Upper lobe of left lung (tissue), 6 donors: Measurements from ENCODE around the gene GALNT7. TPM values are rescaled to one million over a fixed set of nuclear protein-coding genes. Genes with fewer than 3 reads are reported as not detected.

Experiments used
- ATAC-seq, 2 donors: fragments of 200-7000 bp; cut with Tn5 transposase; one replicate each; pipeline ENCODE4 v1.9.1; 2022; ENCODE audit warnings: mild to moderate bottlenecking in 2 of 2, moderate library complexity in 2 of 2; ENCODE audit not compliant: low FRiP score in 2 of 2
- DNase-seq, 2 donors: peaks; one replicate each; pipeline ENCODE4 v3.0.0-alpha.2; 2019 to 2020
- H3K27ac ChIP-seq, 4 donors: fragments of 200-600 bp; sonication (generic); one replicate each; pipeline ENCODE4 v1.5.1; 2016 to 2019
- H3K27me3 ChIP-seq, 4 donors: fragments of 200-600 bp; sonication (generic); one replicate each; pipeline ENCODE4 v1.5.1; 2017 to 2019
- H3K36me3 ChIP-seq, 4 donors: fragments of 200-600 bp; sonication (generic); one replicate each; pipeline ENCODE4 v1.5.1; 2016 to 2019
- H3K4me1 ChIP-seq, 4 donors: fragments of 200-600 bp; sonication (generic); one replicate each; pipeline ENCODE4 v1.5.1; 2018 to 2019
- H3K4me3 ChIP-seq, 4 donors: fragments of 200-600 bp; sonication (generic); one replicate each; pipeline ENCODE4 v1.5.1; 2017 to 2019; ENCODE audit warnings: mild to moderate bottlenecking in 2 of 4, moderate library complexity in 1 of 4
- H3K9me3 ChIP-seq, 4 donors: fragments of 200-600 bp; sonication (generic); one replicate each; pipeline ENCODE4 v1.5.1; 2018 to 2019
- EP300 ChIP-seq, 4 donors: sonication (generic); formaldehyde crosslinking; IDR thresholded peaks; one replicate each; pipeline ENCODE4 v1.5.1; 2017; ENCODE audit warnings: antibody characterized with exemption in 4 of 4, control low read depth in 2 of 4
- POLR2A ChIP-seq, 4 donors: fragments of 450-650 bp; IDR thresholded peaks; one replicate each; pipeline ENCODE4 v1.5.1; 2016 to 2017; ENCODE audit warnings: antibody characterized with exemption in 4 of 4, mild to moderate bottlenecking in 2 of 4
- POLR2AphosphoS5 ChIP-seq, 2 donors: sonication (generic); formaldehyde crosslinking; IDR thresholded peaks; one replicate each; pipeline ENCODE4 v1.5.1; 2017; ENCODE audit warnings: antibody characterized with exemption in 2 of 2
- WGBS, 2 donors: methylation state at CpG; one replicate each; pipeline ENCODE4 v1.1.5; 2017 to 2018; 5-methylcytosine and 5-hydroxymethylcytosine counted together
- total RNA-seq, 6 donors: library from RNA; depleted of rRNA in 4 of 6; stranded (reverse); fragments of >200 nt in 4 of 6; gene quantifications; one replicate each; pipeline versions ENCODE4 v1.1.0 to v1.2.1, GENCODE V29; 2016 to 2021
- TF ChIP-seq, protein P1 (sequence below), 6 experiments: fragments of 450-650 bp in 4 of 6; fragments of 200-600 bp in 2 of 6; sonication (generic) in 2 of 6; IDR thresholded peaks; one replicate each; pipeline ENCODE4 v1.5.1; 2016 to 2019; ENCODE audit warnings: antibody characterized with exemption in 6 of 6
- donor health status: DM: no; HTN: no; CAD: no; lungs with moderate emphysema.
- donor health status: DM: no; HTN: yes; CAD: no; lungs with severe emphysema.

The GALNT7 gene
- total RNA-seq, 6 donors from 2014 or later = 5.0 to 68.1 (median 20.1) TPM

DNA sequence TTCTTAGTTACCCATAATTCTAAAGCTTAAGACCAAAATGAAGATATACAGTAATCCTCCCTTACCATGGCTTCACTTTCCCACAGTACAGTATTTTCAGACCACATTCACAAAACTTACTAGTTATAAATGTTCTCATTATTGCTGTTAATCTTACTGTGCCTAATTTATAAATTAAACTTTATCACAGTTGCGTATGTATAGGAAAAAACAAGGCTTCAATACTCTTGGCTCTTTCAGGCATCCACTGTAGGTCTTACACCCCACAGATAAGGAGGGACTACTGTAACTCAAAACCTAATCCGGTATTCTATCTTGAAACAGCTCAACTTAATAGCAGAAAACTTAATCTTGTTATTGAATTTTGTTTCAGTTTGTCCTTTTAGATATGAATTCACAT, 162.0 kb downstream of the GALNT7 start:
- Histone ChIP-seq H3K9me3 (no peaks in the 10 kb centered on the region), H3K27me3 (no peaks in the 10 kb centered on the region), H3K27ac (no peak overlapping the region), H3K36me3 (peaks cover 3 to 50% (median 7%) of the 10 kb centered on the region in 4 donors), H3K4me1 (peaks cover 11 to 22% (median 19%) of the 10 kb centered on the region in 4 donors), H3K4me3 (peak overlapping the region in 1 of 4 donors; percentile 93)
- no peak for TF ChIP-seq EP300 (IDR thresholded peaks at IDR 0.05)
- WGBS, 2 donors = 92 to 93% methylated on average over 2 of the region's 2 CpGs
- ATAC-seq (no peak), DNase-seq (no peak)

DNA sequence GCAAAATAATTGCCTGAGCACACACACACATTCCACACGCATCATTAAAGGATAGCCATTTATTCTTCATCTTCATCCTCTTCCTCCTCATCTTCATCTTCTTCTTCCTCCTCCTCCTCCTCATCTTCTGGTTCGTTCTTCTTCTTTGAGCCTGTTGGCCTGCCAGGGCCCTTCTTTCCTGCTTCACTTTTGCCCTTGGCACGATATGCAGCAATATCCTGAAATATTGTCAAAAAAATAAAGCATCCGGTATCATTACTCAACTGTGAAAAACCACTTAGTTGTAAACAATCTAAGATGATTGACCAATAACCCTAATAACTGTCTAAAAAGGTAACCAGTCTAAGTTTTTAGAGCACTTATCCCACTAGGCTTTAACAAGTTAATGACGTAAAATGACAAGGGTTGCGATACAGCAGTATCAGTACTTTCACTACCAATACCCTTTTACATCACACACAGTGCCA, 163.4 kb downstream of the GALNT7 start:
- no peak for DNase-seq

DNA sequence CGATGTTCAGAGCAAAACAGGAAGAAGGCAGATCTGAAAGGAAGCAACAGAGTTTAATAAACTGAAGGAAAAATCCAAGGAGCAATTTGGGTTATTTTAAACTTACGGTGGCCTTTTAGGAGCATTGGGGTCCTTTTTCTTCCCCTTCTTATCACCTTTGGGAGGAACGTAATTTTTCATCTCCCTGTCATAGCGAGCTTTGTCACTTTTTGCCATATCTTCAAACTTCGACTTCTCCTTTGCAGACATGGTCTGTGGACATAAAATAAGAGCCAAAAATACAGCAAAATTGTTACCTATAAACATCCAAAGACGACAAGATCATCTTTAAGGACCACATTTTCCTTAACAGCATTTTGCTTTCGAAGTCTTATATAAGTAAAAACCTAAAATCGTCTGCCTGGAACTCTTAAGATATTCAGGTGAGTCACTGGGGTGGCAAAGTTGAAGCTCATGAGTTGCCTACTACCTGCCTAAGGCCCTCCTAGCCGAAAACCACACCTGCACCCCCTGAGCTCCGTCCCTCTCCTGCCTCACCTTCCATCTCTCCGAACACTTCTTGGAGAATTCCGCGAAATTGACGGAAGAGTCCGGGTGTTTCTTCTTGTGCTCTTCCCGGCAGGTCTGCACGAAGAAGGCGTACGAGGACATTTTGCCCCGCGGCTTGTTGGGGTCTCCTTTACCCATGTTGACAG, 164.5 kb downstream of the GALNT7 start:
- Histone ChIP-seq H3K4me1 (peaks cover 11 to 23% (median 20%) of the 10 kb centered on the region in 4 donors), H3K27me3 (no peaks in the 10 kb centered on the region), H3K4me3 (peak overlapping the region; percentile 91 to 93 (median 92)), H3K9me3 (no peaks in the 10 kb centered on the region), H3K27ac (peak overlapping the region; percentile 94 to 100 (median 98)), H3K36me3 (peaks cover 0 to 39% (median 5%) of the 10 kb centered on the region in 4 donors)
- no peak for TF ChIP-seq POLR2A (IDR thresholded peaks at IDR 0.05)
- TF ChIP-seq EP300 (IDR thresholded peaks at IDR 0.05) = no peak
- no peak for TF ChIP-seq POLR2AphosphoS5 (IDR thresholded peaks at IDR 0.05)
- TF ChIP-seq, protein P1, sequence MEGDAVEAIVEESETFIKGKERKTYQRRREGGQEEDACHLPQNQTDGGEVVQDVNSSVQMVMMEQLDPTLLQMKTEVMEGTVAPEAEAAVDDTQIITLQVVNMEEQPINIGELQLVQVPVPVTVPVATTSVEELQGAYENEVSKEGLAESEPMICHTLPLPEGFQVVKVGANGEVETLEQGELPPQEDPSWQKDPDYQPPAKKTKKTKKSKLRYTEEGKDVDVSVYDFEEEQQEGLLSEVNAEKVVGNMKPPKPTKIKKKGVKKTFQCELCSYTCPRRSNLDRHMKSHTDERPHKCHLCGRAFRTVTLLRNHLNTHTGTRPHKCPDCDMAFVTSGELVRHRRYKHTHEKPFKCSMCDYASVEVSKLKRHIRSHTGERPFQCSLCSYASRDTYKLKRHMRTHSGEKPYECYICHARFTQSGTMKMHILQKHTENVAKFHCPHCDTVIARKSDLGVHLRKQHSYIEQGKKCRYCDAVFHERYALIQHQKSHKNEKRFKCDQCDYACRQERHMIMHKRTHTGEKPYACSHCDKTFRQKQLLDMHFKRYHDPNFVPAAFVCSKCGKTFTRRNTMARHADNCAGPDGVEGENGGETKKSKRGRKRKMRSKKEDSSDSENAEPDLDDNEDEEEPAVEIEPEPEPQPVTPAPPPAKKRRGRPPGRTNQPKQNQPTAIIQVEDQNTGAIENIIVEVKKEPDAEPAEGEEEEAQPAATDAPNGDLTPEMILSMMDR (IDR thresholded peaks at IDR 0.05) = no peak
- no peak for DNase-seq
- WGBS, 2 donors = 6 to 7% methylated on average over 19 to 21 of the region's 21 CpGs
- no peak for ATAC-seq

More for the DNA sequence above, 163.4 kb downstream of the GALNT7 start:
- H3K27ac ChIP-seq = peak overlapping the region; percentile 94 to 100 (median 98)
- ATAC-seq = no peak
- peaks cover 11 to 23% (median 20%) of the 10 kb centered on the region in 4 donors for H3K4me1 ChIP-seq
- WGBS, 2 donors = 32 to 38% methylated on average over 6 of the region's 6 CpGs
- H3K36me3 ChIP-seq = peaks cover 0 to 42% (median 5%) of the 10 kb centered on the region in 4 donors
- no peaks in the 10 kb centered on the region for H3K9me3 ChIP-seq
- no peaks in the 10 kb centered on the region for H3K27me3 ChIP-seq
- peak overlapping the region in 3 of 4 donors; percentile 91 to 93 (median 92) for H3K4me3 ChIP-seq
- TF ChIP-seq POLR2AphosphoS5 (IDR thresholded peaks at IDR 0.05) (peak in 1 of 2 donors; percentile 16), EP300 (IDR thresholded peaks at IDR 0.05) (no peak)

DNA sequence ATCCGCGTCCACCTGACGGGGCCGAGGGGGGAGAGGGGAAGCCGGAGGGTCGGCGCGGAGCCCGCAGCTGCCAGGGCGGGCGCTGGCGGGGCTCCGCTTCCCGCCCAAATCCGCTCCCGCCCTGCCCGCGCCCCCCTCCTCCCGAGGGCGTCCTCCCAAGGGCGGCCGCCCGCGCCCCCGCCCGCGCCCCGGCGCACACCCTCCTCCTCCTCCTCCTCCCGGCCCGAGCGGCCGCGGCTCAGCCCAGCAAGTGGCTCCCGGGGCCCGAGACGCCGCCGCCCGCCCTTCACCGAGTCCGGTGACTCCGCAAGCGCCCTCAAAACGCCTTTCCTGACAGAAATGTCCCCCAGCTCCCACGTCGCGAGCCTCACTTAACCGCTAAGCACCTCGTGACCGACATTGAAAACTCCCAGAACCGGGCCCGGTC, 165.1 kb downstream of the GALNT7 start:
- H3K4me3 ChIP-seq = peak overlapping the region; percentile 91 to 93 (median 92)
- H3K36me3 ChIP-seq = peaks cover 0 to 34% (median 3%) of the 10 kb centered on the region in 4 donors
- H3K9me3 ChIP-seq = no peaks in the 10 kb centered on the region
- H3K27me3 ChIP-seq = no peaks in the 10 kb centered on the region
- peak overlapping the region; percentile 94 to 100 (median 98) for H3K27ac ChIP-seq
- peak; percentile 19 to 66 for ATAC-seq
- TF ChIP-seq POLR2A (IDR thresholded peaks at IDR 0.05) = no peak
- no peak for TF ChIP-seq EP300 (IDR thresholded peaks at IDR 0.05)
- TF ChIP-seq POLR2AphosphoS5 (IDR thresholded peaks at IDR 0.05) = no peak
- H3K4me1 ChIP-seq = peaks cover 11 to 23% (median 20%) of the 10 kb centered on the region in 4 donors
- 0 to 1% methylated on average over 4 to 18 of the region's 53 CpGs for WGBS, 2 donors
- peak; percentile 63 to 94 for DNase-seq

DNA sequence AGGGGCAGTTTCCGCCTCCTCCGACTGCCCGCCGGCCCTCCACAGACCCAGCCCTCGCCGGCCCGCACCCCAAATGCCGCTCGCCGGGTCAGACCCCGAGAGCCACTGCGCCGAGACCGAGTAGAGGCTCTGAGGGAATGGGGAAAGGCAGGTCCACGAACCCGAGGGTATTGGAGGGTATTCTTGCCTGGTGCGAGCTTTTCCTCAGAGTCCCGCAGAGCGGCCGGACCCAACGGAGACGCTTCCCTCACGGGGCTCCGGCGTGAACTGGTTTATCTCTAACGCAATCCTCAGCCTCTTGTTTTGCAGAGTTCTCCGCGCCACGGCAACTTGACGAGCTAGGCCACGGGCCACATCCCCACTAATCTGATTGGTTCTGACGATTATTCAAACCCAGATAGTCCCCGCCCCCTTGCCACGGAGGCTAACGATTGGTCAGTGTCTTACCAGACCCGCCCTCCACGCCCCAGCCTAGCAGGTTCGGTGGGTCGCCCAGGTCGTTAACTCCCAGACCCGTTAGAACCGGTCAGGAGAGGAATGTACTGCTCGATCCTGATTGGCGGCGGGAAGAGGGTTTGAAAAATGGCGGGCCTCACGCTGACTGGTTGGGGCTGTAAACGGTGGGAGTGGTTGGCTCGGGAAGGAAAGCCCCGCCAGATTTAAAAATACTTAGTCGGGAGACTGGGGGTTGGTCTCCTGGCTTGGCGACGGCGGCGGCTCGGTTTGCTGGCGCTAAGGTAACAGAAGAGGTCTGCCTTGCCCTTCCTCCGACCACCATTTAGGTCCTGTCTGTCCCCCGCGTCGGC, 165.7 kb downstream of the GALNT7 start, which contains the start of gene HMGB2:
Gene HMGB2 (minus strand): TSS at position 274 of the 806 bp plus-strand sequence. CDS start 709 bp downstream, outside the sequence.
- peak within 1 kb of the TSS; percentile 94 to 100 (median 98) for H3K27ac ChIP-seq

More for the DNA sequence above, 165.7 kb downstream of the GALNT7 start, which contains the start of gene HMGB2:
- no peaks in the 10 kb centered on the region for H3K27me3 ChIP-seq
- no peaks in the 10 kb centered on the region for H3K9me3 ChIP-seq
- TF ChIP-seq POLR2AphosphoS5 (IDR thresholded peaks at IDR 0.05) (peak; percentile 93 to 98), EP300 (IDR thresholded peaks at IDR 0.05) (peak in 1 of 4 donors; percentile 64), POLR2A (IDR thresholded peaks at IDR 0.05) (peak in 3 of 4 donors; percentile 95 to 99 (median 98))
- TF ChIP-seq, protein P1 (IDR thresholded peaks at IDR 0.05) = no peak
- DNase-seq (peak; percentile 90 to 100), ATAC-seq (peak; percentile 98 to 100)
- H3K36me3 ChIP-seq = peaks cover 0 to 28% (median 1%) of the 10 kb centered on the region in 4 donors
- H3K4me1 ChIP-seq = peaks cover 11 to 23% (median 20%) of the 10 kb centered on the region in 4 donors
- peak within 1 kb of the TSS; percentile 91 to 93 (median 92) for H3K4me3 ChIP-seq
- WGBS, 2 donors = 0% methylated on average over 17 to 61 of the region's 61 CpGs
